HCT116 (cell line): ENCODE results near the gene ZBTB37. TPM values are rescaled to one million over a fixed set of nuclear protein-coding genes. Genes with fewer than 3 reads are reported as not detected.

ENCODE experiments used
- ATAC-seq: fragments of 200-7000 bp; cut with Tn5 transposase; 2 replicates; pipeline ENCODE4 v1.9.1; 2020; ENCODE audit warnings: mild to moderate bottlenecking, moderate library complexity
- BruUV-seq: library from RNA; stranded (reverse); fragments of 400-500 nt; replicated peaks from 2 replicates; lab custom pipeline; 2021; lab: Mats Ljungman, UMichigan
- CTCF ChIA-PET: fragments of 300-600 bp; sonication (Branson Sonifier 250); formaldehyde crosslinking; loops from one replicate; lab custom pipeline; 2021; ENCODE audit warnings: antibody characterized with exemption; lab: Charles Lee
- POLR2A ChIA-PET: fragments of 300-600, 350-600 bp; sonication (Branson Sonifier 250); formaldehyde crosslinking; loops from one replicate; lab custom pipeline; 2021; ENCODE audit warnings: antibody characterized with exemption; lab: Charles Lee
- RAD21 ChIA-PET, 2 experiments: fragments of 300-600 bp; sonication (Branson Sonifier 250); formaldehyde crosslinking; loops; one replicate each; lab custom pipeline; 2023; ENCODE audit warnings: low total read pairs in 2 of 2; ENCODE audit not compliant: uncharacterized antibody in 2 of 2, unreplicated experiment in 2 of 2, low non-redundant PET in 1 of 2; lab: Charles Lee
- DNase-seq: peaks from one replicate; pipeline ENCODE4 v3.0.0-alpha.2; 2010; ENCODE audit warnings: low read depth, low spot score
- H2AFZ ChIP-seq: fragments of 200-600 bp; shearing (Covaris generic), sonication (generic); 2 replicates; pipeline ENCODE4 v1.6.1; 2017; ENCODE audit warnings: low read depth, mixed run types, mixed read lengths, antibody characterized with exemption, low read length; ENCODE audit not compliant: poor library complexity, severe bottlenecking
- H3K27ac ChIP-seq: 2 replicates; pipeline ENCODE4 v1.5.1; 2012; ENCODE audit warnings: low read depth, low read length
- H3K27me3 ChIP-seq: fragments of 200-600 bp; sonication (generic); 2 replicates; pipeline ENCODE4 v1.6.1; 2016; ENCODE audit warnings: mixed run types, low read length, mixed read lengths; ENCODE audit not compliant: insufficient read depth
- H3K36me3 ChIP-seq, 2 experiments: fragments of 200-500 bp in 1 of 2; fragments of 200-600 bp in 1 of 2; sonication (Bioruptor generic) in 1 of 2; sonication (generic) in 1 of 2; 2 replicates each; pipeline versions ENCODE4 v1.5.1 to v1.6.1; 2014 to 2016; ENCODE audit warnings: low read length in 2 of 2, inconsistent platforms in 1 of 2, mixed read lengths in 1 of 2, mixed run types in 1 of 2; ENCODE audit not compliant: insufficient read depth in 2 of 2, control insufficient read depth in 1 of 2
- H3K4me1 ChIP-seq, 2 experiments: fragments of 200-600 bp in 1 of 2; sonication (generic) in 1 of 2; 2 replicates each; pipeline versions ENCODE4 v1.5.1 to v1.6.1; 2012 to 2017; ENCODE audit warnings: low read length in 2 of 2, inconsistent platforms in 1 of 2, mild to moderate bottlenecking in 1 of 2, mixed read lengths in 1 of 2, mixed run types in 1 of 2, moderate library complexity in 1 of 2; ENCODE audit not compliant: insufficient read depth in 2 of 2, control insufficient read depth in 1 of 2
- H3K4me2 ChIP-seq: fragments of 200-600 bp; sonication (generic); 2 replicates; pipeline ENCODE4 v1.6.1; 2017; ENCODE audit warnings: mixed run types, low read length, mixed read lengths
- H3K4me3 ChIP-seq, 2 experiments: fragments of 200-600 bp in 1 of 2; sonication (generic) in 1 of 2; replicated peaks in 1 of 2; 2 replicates each; pipeline ENCODE4 v1.5.1; 2011 to 2016; ENCODE audit warnings: low read length in 2 of 2, control low read depth in 1 of 2, low read depth in 1 of 2, mild to moderate bottlenecking in 1 of 2, mixed read lengths in 1 of 2, mixed run types in 1 of 2
- H3K79me2 ChIP-seq: fragments of 200-600 bp; sonication (generic); 2 replicates; pipeline ENCODE4 v1.6.1; 2017; ENCODE audit warnings: mild to moderate bottlenecking, mixed run types, low read length, moderate library complexity, mixed read lengths; ENCODE audit not compliant: insufficient read depth
- H3K9ac ChIP-seq: fragments of 200-600 bp; sonication (generic); 2 replicates; pipeline ENCODE4 v1.6.1; 2016; ENCODE audit warnings: low read length, mixed read lengths
- H3K9me2 ChIP-seq: fragments of 200-600 bp; sonication (generic), shearing (Covaris generic); 2 replicates; pipeline ENCODE4 v1.6.1; 2017; ENCODE audit warnings: mixed run types, mild to moderate bottlenecking, moderate library complexity; ENCODE audit not compliant: insufficient read depth
- H3K9me3 ChIP-seq, 2 experiments: fragments of 200-500 bp in 1 of 2; fragments of 200-600 bp in 1 of 2; sonication (Bioruptor generic) in 1 of 2; sonication (generic) in 1 of 2; 2 replicates each; pipeline ENCODE4 v1.6.1; 2014 to 2017; ENCODE audit warnings: low read length in 2 of 2, mixed read lengths in 2 of 2, inconsistent platforms in 1 of 2, low read depth in 1 of 2, mild to moderate bottlenecking in 1 of 2, mixed run types in 1 of 2, moderate library complexity in 1 of 2; ENCODE audit not compliant: control insufficient read depth in 1 of 2, insufficient read depth in 1 of 2
- H4K20me1 ChIP-seq: fragments of 200-600 bp; sonication (generic), shearing (Covaris generic); 2 replicates; pipeline ENCODE4 v1.6.1; 2017; ENCODE audit warnings: mixed run types, mild to moderate bottlenecking, moderate library complexity; ENCODE audit not compliant: insufficient read depth
- CBX3 ChIP-seq: IDR thresholded peaks from 2 replicates; pipeline ENCODE4 v1.6.1; 2012; ENCODE audit warnings: low read depth
- CEBPB ChIP-seq: IDR thresholded peaks from 2 replicates; pipeline ENCODE4 v1.6.1; 2012; ENCODE audit warnings: low read depth
- CTCF ChIP-seq, 3 experiments: fragments of 200-600 bp in 1 of 3; sonication (generic) in 1 of 3; IDR thresholded peaks in 2 of 3; conservative IDR thresholded peaks in 1 of 3; 2 replicates each; pipeline ENCODE4 v1.5.1; 2012 to 2017; ENCODE audit warnings: low read depth in 2 of 3, low read length in 2 of 3, antibody characterized with exemption in 1 of 3, borderline replicate concordance in 1 of 3, control low read depth in 1 of 3, mild to moderate bottlenecking in 1 of 3, mixed read lengths in 1 of 3, mixed run types in 1 of 3, moderate library complexity in 1 of 3; ENCODE audit not compliant: insufficient read depth in 1 of 3
- EGR1 ChIP-seq: IDR thresholded peaks from 2 replicates; pipeline ENCODE4 v1.6.1; 2012; ENCODE audit warnings: low read depth
- ELF1 ChIP-seq: IDR thresholded peaks from 2 replicates; pipeline ENCODE4 v1.6.1; 2012; ENCODE audit warnings: low read depth, borderline replicate concordance
- EZH2 ChIP-seq: fragments of 200-600 bp; sonication (generic); IDR thresholded peaks from 2 replicates; pipeline ENCODE4 v1.6.1; 2017; ENCODE audit warnings: antibody characterized with exemption, mixed run types
- EZH2phosphoT487 ChIP-seq: fragments of 200-600 bp; IDR thresholded peaks from 2 replicates; pipeline ENCODE4 v1.6.1; 2018; ENCODE audit warnings: antibody characterized with exemption, borderline replicate concordance
- FOSL1 ChIP-seq: IDR thresholded peaks from 2 replicates; pipeline ENCODE4 v1.6.1; 2012; ENCODE audit warnings: low read depth
- JUND ChIP-seq: IDR thresholded peaks from 2 replicates; pipeline ENCODE4 v1.6.1; 2012
- MAX ChIP-seq: IDR thresholded peaks from 2 replicates; pipeline ENCODE4 v1.6.1; 2012
- POLR2A ChIP-seq: IDR thresholded peaks from 2 replicates; pipeline ENCODE4 v1.7.0; 2011; ENCODE audit warnings: borderline replicate concordance; ENCODE audit not compliant: insufficient read depth, insufficient read length; ENCODE audit errors: extremely low read depth
- POLR2AphosphoS5 ChIP-seq: IDR thresholded peaks from 2 replicates; pipeline ENCODE4 v1.6.1; 2011; ENCODE audit warnings: mild to moderate bottlenecking, low read depth, low read length, moderate library complexity
- REST ChIP-seq: IDR thresholded peaks from 2 replicates; pipeline ENCODE4 v1.6.1; 2012; ENCODE audit warnings: low read depth
- SP1 ChIP-seq: IDR thresholded peaks from 2 replicates; pipeline ENCODE4 v1.6.1; 2012; ENCODE audit warnings: low read depth
- SRF ChIP-seq: IDR thresholded peaks from 2 replicates; pipeline ENCODE4 v1.6.1; 2012; ENCODE audit warnings: low read depth
- TCF7L2 ChIP-seq: IDR thresholded peaks from 2 replicates; pipeline ENCODE4 v1.7.0; 2011; ENCODE audit warnings: borderline replicate concordance, inconsistent platforms; ENCODE audit not compliant: insufficient read depth, insufficient read length; ENCODE audit errors: extremely low read depth
- YY1 ChIP-seq: IDR thresholded peaks from 2 replicates; pipeline ENCODE4 v1.6.1; 2011; ENCODE audit warnings: low read length, low read depth, moderate library complexity, mild to moderate bottlenecking; ENCODE audit not compliant: insufficient replicate concordance; ENCODE audit errors: extremely low read depth
- ZBTB33 ChIP-seq: IDR thresholded peaks from 2 replicates; pipeline ENCODE4 v1.6.1; 2011; ENCODE audit warnings: mild to moderate bottlenecking, low read length, moderate library complexity; ENCODE audit not compliant: insufficient replicate concordance; ENCODE audit errors: extremely low read depth
- ZFX ChIP-seq: fragments of 450-650 bp; IDR thresholded peaks from 2 replicates; pipeline ENCODE4 v1.6.1; 2017
- ZNF274 ChIP-seq: fragments of 200-500 bp; sonication (Bioruptor generic); IDR thresholded peaks from 2 replicates; pipeline ENCODE4 v1.6.1; 2014; ENCODE audit warnings: mild to moderate bottlenecking, low read depth, low read length, inconsistent platforms
- intact Hi-C: fragments of 100-400 bp; cut with micrococcal nuclease; formaldehyde crosslinking; loops from 2 replicates; pipeline ENCODE4 v1.10.0; 2022
- total RNA-seq: library from RNA; stranded (reverse); gene quantifications from one replicate; pipeline ENCODE4 v1.2.1, GENCODE V29; 2021; ENCODE audit not compliant: unreplicated experiment

ZBTB37 gene
- total RNA-seq, 1 experiment from 2014 or later = 9.5 TPM

GRCh38 chr1:173867141-173867752 is 933 bp upstream of the ZBTB37 start:
- no peak for DNase-seq
- H3K4me3 ChIP-seq = peak overlapping the region; percentile 69 to 94
- peak overlapping the region; percentile 91 for H3K27ac ChIP-seq
- no peaks in the 10 kb centered on the region for H3K27me3 ChIP-seq
- no peaks in the 10 kb centered on the region for H3K9me3 ChIP-seq
- peak overlapping the region; percentile 94 for H3K9ac ChIP-seq
- H3K4me2 ChIP-seq = peak overlapping the region; percentile 85
- no peaks in the 10 kb centered on the region for H3K9me2 ChIP-seq
- ATAC-seq = no peak; the same call in 1 of the 2 replicates
- no peak overlapping the region for H2AFZ ChIP-seq
- BruUV-seq = TSS peak; percentile 53
- H3K36me3 ChIP-seq = peaks cover 33 to 43% of the 10 kb centered on the region in 2 experiments
- CTCF ChIA-PET = no interaction called here
- POLR2A ChIA-PET = interaction anchor here (1.3 to 2.2 kb wide), 4 partner anchors 10 to 155 kb away, joined by 4 to 11 read pairs (median 6); partner anchors contain the start of gene RC3H1
- intact Hi-C loops = loop anchor here (10.0 kb wide), 1 partner anchor 348 kb away; no protein-coding TSS in a partner anchor
- TF ChIP-seq REST (no peak), ZFX (no peak), SRF (no peak), CBX3 (no peak), ZNF274 (no peak), ZBTB33 (no peak), EZH2 (no peak), JUND (no peak), EZH2phosphoT487 (no peak), CTCF (IDR thresholded peaks at IDR 0.05 in 2 of 3, conservative IDR thresholded peaks at IDR 0.05 in 1 of 3; ENCODE audit: borderline replicate concordance in 1 of 3, insufficient read depth in 1 of 3, low read depth in 2 of 3, low read length in 2 of 3) (no peak), CEBPB (no peak), ELF1 (no peak), EGR1 (no peak), MAX (no peak), POLR2A (no peak), SP1 (no peak), TCF7L2 (no peak), FOSL1 (no peak), YY1 (no peak), POLR2AphosphoS5 (no peak)
- TF ChIP-seq, all 23 proteins: peak for 0
- peaks cover 38% of the 10 kb centered on the region for H3K79me2 ChIP-seq
- H4K20me1 ChIP-seq = peaks cover 39% of the 10 kb centered on the region; the same call in 1 of the 2 replicates
- RAD21 ChIA-PET = no interaction called here
- peaks cover 11 to 43% of the 10 kb centered on the region in 2 experiments; a peak in 3 of 4 replicates for H3K4me1 ChIP-seq
